Measurements from ENCODE around the gene CRACR2A. TPM values are rescaled to one million over a fixed set of nuclear protein-coding genes. Genes with fewer than 3 reads are reported as not detected.

CRACR2A gene
- polyA plus RNA-seq, 1 donor from 2014 or later = 2.1 TPM

DNA sequence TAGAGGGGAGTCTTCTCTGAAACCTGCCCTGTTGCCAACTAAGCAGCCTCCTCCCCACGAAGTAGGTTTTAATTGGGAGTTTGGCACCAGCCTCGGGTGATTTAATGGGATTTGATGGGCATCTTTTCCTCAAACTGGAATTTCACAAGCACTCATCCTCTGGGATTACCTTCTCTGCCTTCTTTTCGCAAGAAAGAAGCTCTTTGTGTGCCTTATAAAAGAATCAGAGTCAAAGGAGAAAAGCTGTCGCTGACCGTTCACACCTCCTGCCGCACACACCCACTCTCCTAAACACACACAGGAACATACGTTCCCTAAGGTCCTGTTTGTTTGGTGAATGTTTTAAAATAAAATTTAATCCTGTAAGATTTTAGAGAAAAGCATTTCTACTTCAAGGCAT, 177.9 kb downstream of the CRACR2A start:
- Histone ChIP-seq H3K4me3 (ENCODE audit: low read length) (no peak overlapping the region), H3F3A (ENCODE audit: insufficient read depth, low read length, poor library complexity, severe bottlenecking) (no peaks in the 10 kb centered on the region), H3K9ac (ENCODE audit: low read length) (no peak overlapping the region), H3K27ac (ENCODE audit: low read length) (no peak overlapping the region), H3K79me2 (replicated peaks; ENCODE audit: insufficient read depth, low read length) (no peaks in the 10 kb centered on the region), H4K20me1 (ENCODE audit: insufficient read depth) (no peaks in the 10 kb centered on the region), H3K36me3 (ENCODE audit: insufficient read depth, low read length) (no peaks in the 10 kb centered on the region), H3K4me2 (ENCODE audit: low read length) (no peak overlapping the region), H2AFZ (ENCODE audit: low read depth, low read length) (no peak overlapping the region), H3K9me3 (ENCODE audit: low read length) (no peaks in the 10 kb centered on the region), H3K9me2 (ENCODE audit: insufficient read depth, low read length) (no peaks in the 10 kb centered on the region), H3K27me3 (ENCODE audit: insufficient read depth, low read depth, low read length) (no peaks in the 10 kb centered on the region)
- TF ChIP-seq MXI1 (conservative IDR thresholded peaks at IDR 0.05; ENCODE audit: poor library complexity, severe bottlenecking) = no peak
- no peak for TF ChIP-seq SMC3 (conservative IDR thresholded peaks at IDR 0.05; ENCODE audit: poor library complexity)
- TF ChIP-seq EP300 (conservative IDR thresholded peaks at IDR 0.05; ENCODE audit: poor library complexity, severe bottlenecking) = no peak
- no peak for TF ChIP-seq EZH2 (IDR thresholded peaks at IDR 0.05; ENCODE audit: borderline replicate concordance, insufficient read depth, low read length, poor library complexity, severe bottlenecking)
- TF ChIP-seq, protein P1, sequence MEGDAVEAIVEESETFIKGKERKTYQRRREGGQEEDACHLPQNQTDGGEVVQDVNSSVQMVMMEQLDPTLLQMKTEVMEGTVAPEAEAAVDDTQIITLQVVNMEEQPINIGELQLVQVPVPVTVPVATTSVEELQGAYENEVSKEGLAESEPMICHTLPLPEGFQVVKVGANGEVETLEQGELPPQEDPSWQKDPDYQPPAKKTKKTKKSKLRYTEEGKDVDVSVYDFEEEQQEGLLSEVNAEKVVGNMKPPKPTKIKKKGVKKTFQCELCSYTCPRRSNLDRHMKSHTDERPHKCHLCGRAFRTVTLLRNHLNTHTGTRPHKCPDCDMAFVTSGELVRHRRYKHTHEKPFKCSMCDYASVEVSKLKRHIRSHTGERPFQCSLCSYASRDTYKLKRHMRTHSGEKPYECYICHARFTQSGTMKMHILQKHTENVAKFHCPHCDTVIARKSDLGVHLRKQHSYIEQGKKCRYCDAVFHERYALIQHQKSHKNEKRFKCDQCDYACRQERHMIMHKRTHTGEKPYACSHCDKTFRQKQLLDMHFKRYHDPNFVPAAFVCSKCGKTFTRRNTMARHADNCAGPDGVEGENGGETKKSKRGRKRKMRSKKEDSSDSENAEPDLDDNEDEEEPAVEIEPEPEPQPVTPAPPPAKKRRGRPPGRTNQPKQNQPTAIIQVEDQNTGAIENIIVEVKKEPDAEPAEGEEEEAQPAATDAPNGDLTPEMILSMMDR (IDR thresholded peaks at IDR 0.05; ENCODE audit: poor library complexity, severe bottlenecking) = no peak
- TF ChIP-seq, protein P2, sequence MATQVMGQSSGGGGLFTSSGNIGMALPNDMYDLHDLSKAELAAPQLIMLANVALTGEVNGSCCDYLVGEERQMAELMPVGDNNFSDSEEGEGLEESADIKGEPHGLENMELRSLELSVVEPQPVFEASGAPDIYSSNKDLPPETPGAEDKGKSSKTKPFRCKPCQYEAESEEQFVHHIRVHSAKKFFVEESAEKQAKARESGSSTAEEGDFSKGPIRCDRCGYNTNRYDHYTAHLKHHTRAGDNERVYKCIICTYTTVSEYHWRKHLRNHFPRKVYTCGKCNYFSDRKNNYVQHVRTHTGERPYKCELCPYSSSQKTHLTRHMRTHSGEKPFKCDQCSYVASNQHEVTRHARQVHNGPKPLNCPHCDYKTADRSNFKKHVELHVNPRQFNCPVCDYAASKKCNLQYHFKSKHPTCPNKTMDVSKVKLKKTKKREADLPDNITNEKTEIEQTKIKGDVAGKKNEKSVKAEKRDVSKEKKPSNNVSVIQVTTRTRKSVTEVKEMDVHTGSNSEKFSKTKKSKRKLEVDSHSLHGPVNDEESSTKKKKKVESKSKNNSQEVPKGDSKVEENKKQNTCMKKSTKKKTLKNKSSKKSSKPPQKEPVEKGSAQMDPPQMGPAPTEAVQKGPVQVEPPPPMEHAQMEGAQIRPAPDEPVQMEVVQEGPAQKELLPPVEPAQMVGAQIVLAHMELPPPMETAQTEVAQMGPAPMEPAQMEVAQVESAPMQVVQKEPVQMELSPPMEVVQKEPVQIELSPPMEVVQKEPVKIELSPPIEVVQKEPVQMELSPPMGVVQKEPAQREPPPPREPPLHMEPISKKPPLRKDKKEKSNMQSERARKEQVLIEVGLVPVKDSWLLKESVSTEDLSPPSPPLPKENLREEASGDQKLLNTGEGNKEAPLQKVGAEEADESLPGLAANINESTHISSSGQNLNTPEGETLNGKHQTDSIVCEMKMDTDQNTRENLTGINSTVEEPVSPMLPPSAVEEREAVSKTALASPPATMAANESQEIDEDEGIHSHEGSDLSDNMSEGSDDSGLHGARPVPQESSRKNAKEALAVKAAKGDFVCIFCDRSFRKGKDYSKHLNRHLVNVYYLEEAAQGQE (IDR thresholded peaks at IDR 0.05; ENCODE audit: borderline replicate concordance) = no peak
- TF ChIP-seq RAD21 (conservative IDR thresholded peaks at IDR 0.05) = no peak

DNA sequence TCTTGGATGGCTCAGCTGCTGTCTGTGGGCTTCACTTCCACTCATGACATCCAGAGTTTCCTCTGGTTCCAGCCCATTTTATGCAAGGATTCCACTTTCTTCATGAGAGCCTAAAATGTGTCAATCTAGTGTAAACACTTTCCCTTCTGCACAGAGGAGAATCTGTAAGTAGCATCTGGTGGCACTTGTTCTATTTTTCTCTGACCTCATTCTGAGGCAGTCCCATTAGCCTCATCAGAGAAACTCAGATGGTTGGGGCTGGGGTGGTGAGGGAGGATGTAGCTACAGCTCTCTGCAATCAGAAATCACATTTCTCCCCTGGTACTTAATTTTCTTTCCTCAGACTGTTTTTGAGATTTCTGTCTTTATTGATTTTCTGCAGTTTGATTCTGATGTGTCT, 180.3 kb downstream of the CRACR2A start:
- Histone ChIP-seq H3K9me2 (ENCODE audit: insufficient read depth, low read length) (no peaks in the 10 kb centered on the region), H3K9ac (ENCODE audit: low read length) (no peak overlapping the region), H3F3A (ENCODE audit: insufficient read depth, low read length, poor library complexity, severe bottlenecking) (no peaks in the 10 kb centered on the region), H2AFZ (ENCODE audit: low read depth, low read length) (no peak overlapping the region), H3K27ac (ENCODE audit: low read length) (peak overlapping the region; percentile 46), H3K9me3 (ENCODE audit: low read length) (no peaks in the 10 kb centered on the region), H3K36me3 (ENCODE audit: insufficient read depth, low read length) (no peaks in the 10 kb centered on the region), H3K27me3 (ENCODE audit: insufficient read depth, low read depth, low read length) (no peaks in the 10 kb centered on the region), H4K20me1 (ENCODE audit: insufficient read depth) (no peaks in the 10 kb centered on the region), H3K4me2 (ENCODE audit: low read length) (peak overlapping the region; percentile 11), H3K79me2 (replicated peaks; ENCODE audit: insufficient read depth, low read length) (no peaks in the 10 kb centered on the region), H3K4me3 (ENCODE audit: low read length) (peak overlapping the region; percentile 30)
- TF ChIP-seq, protein P1 (IDR thresholded peaks at IDR 0.05; ENCODE audit: poor library complexity, severe bottlenecking) = no peak
- TF ChIP-seq MXI1 (conservative IDR thresholded peaks at IDR 0.05; ENCODE audit: poor library complexity, severe bottlenecking) (no peak), POLR2AphosphoS5 (IDR thresholded peaks at IDR 0.05) (no peak)

All from neural cell (in vitro differentiated cells).